ENCODE measurements around the gene PLVAP.

PLVAP gene

GRCh38 chr19:17423429-17424208 is 46.5 kb upstream of the PLVAP start:
- TF ChIP-seq KLF1 (tag by site-specific recombination; IDR thresholded peaks at IDR 0.05) (0 out of 2 replicates have a peak, but pooled peaks have one; percentile 22), KLF8 (tag by site-specific recombination; IDR thresholded peaks at IDR 0.05) (peak; percentile 28; the same call in 1 of the 2 replicates), ZFHX2 (tag by site-specific recombination; conservative IDR thresholded peaks at IDR 0.05) (peak; percentile 58), ZSCAN23 (tag by site-specific recombination; IDR thresholded peaks at IDR 0.05) (no peak), SP2 (tag by site-specific recombination; IDR thresholded peaks at IDR 0.05) (peak; percentile 42; the same call in 1 of the 2 replicates), EGR2 (tag by site-specific recombination; IDR thresholded peaks at IDR 0.05; ENCODE audit: low read depth) (peak; percentile 51; the same call in 1 of the 2 replicates), ZFP3 (tag by site-specific recombination; IDR thresholded peaks at IDR 0.05; ENCODE audit: low read depth) (no peak), ZNF341 (tag by site-specific recombination; IDR thresholded peaks at IDR 0.05; ENCODE audit: low read depth) (peak; percentile 91)
- ChIA-PET POLR2A (no interaction called here), CTCF (interaction anchor here (0.6 kb wide), 4 partner anchors 31 to 619 kb away, joined by 3 to 4 read pairs (median 3); partner anchors contain the start of gene OCEL1)

DNA sequence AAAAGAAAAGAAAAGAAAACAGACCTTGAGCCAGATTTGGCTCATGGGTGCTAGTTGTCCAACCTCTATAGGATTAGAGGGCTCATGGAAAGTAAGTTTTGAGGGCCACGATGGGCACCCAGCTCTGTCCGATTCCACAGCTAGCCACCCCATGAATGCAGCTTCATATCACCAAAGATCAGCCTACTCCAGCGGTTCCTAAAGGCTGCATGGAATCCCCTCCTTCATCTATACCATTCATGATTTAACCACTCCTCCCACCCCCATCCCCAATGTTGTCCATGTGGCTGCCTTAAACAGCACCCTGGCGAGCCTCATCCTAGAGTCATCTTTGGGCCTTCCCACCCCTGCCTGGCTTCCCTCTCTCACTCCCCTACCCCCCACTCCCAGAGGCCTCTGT is 44.8 kb upstream of the PLVAP start:
- H3K36me3 ChIP-seq (ENCODE audit: control insufficient read depth in 2 of 2, insufficient read depth in 1 of 2, low read length in 2 of 2) = peaks cover 4 to 6% of the 10 kb centered on the region in 2 experiments; a peak in 2 of 3 replicates
- ChIA-PET POLR2A (no interaction called here), CTCF (interaction anchor here (0.6 to 1.7 kb wide), 6 partner anchors 17 to 390 kb away, joined by 3 to 6 read pairs (median 4); partner anchors contain the start of gene BST2)
- TF ChIP-seq ZNF37A (tag by site-specific recombination; IDR thresholded peaks at IDR 0.05) (no peak), YY2 (tag by site-specific recombination; IDR thresholded peaks at IDR 0.05) (no peak), ZNF548 (tag by site-specific recombination; IDR thresholded peaks at IDR 0.05) (no peak), ZNF626 (tag by site-specific recombination; IDR thresholded peaks at IDR 0.05) (no peak), OSR2 (tag by site-specific recombination; IDR thresholded peaks at IDR 0.05) (no peak), ZNF510 (tag by site-specific recombination; IDR thresholded peaks at IDR 0.05; ENCODE audit: insufficient replicate concordance) (no peak), RBAK (tag by site-specific recombination; IDR thresholded peaks at IDR 0.05) (no peak), ZXDB (tag by site-specific recombination; IDR thresholded peaks at IDR 0.05) (no peak), ZNF2 (tag by site-specific recombination; IDR thresholded peaks at IDR 0.05) (no peak), ZEB2 (tag by site-specific recombination; IDR thresholded peaks at IDR 0.05) (no peak), ZNF785 (tag by site-specific recombination; IDR thresholded peaks at IDR 0.05) (no peak), ZNF302 (tag by site-specific recombination; IDR thresholded peaks at IDR 0.05; ENCODE audit: low read depth) (no peak), TCF7L2 (IDR thresholded peaks at IDR 0.05; ENCODE audit: borderline replicate concordance, low read depth, low read length) (no peak), ZNF416 (tag by site-specific recombination; IDR thresholded peaks at IDR 0.05) (no peak), MZF1 (tag by site-specific recombination; IDR thresholded peaks at IDR 0.05; ENCODE audit: borderline replicate concordance) (no peak), ZNF777 (tag by site-specific recombination; IDR thresholded peaks at IDR 0.05; ENCODE audit: borderline replicate concordance) (no peak)
- TF ChIP-seq, protein P1, sequence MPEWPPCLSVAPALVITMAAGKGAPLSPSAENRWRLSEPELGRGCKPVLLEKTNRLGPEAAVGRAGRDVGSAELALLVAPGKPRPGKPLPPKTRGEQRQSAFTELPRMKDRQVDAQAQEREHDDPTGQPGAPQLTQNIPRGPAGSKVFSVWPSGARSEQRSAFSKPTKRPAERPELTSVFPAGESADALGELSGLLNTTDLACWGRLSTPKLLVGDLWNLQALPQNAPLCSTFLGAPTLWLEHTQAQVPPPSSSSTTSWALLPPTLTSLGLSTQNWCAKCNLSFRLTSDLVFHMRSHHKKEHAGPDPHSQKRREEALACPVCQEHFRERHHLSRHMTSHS (tag by site-specific recombination; IDR thresholded peaks at IDR 0.05) = no peak
- no peak overlapping the region for H3K27ac ChIP-seq (ENCODE audit: extremely low read depth, low read depth, low read length)
- H3K9me3 ChIP-seq (ENCODE audit: control insufficient read depth, insufficient read depth, low read depth, low read length) = no peaks in the 10 kb centered on the region
- no peak overlapping the region for H3K4me3 ChIP-seq (ENCODE audit: low read depth, low read length)
- H3K4me1 ChIP-seq (ENCODE audit: control insufficient read depth, insufficient read depth, low read length) = peaks cover 2% of the 10 kb centered on the region; the same call in 1 of the 2 replicates

More at GRCh38 chr19:17423429-17424208, 46.5 kb upstream of the PLVAP start:
- H3K4me1 ChIP-seq (ENCODE audit: control insufficient read depth, insufficient read depth, low read length) = peaks cover 2% of the 10 kb centered on the region; the same call in 1 of the 2 replicates
- H3K36me3 ChIP-seq (ENCODE audit: control insufficient read depth in 2 of 2, insufficient read depth in 1 of 2, low read length in 2 of 2) = peaks cover 4 to 6% of the 10 kb centered on the region in 2 experiments; a peak in 2 of 3 replicates
- no peak overlapping the region for H3K27ac ChIP-seq (ENCODE audit: extremely low read depth, low read depth, low read length)
- H3K9me3 ChIP-seq (ENCODE audit: control insufficient read depth, insufficient read depth, low read depth, low read length) = no peaks in the 10 kb centered on the region
- H3K4me3 ChIP-seq (ENCODE audit: low read depth, low read length) = no peak overlapping the region

Measured in HEK293 (cell line).